ENCODE data around the gene PIWIL4. TPM values are rescaled to one million over a fixed set of nuclear protein-coding genes. Genes with fewer than 3 reads are reported as not detected.

The PIWIL4 gene
- total RNA-seq (10 to 100 TPM in 1 of 7 donors, 1 to 10 TPM in 6; 3.5 to 10.3 (median 4.9) TPM), polyA plus RNA-seq (1 to 10 TPM; 4.1 to 6.7 (median 5.5) TPM)
- long read RNA-seq, donor 1: 0 reads
- long read RNA-seq, donor 2: 0 reads

- no peaks in the 10 kb centered on the region for H3K27me3 ChIP-seq (replicated peaks in 1 of 7)
- TF ChIP-seq POLR2A (IDR thresholded peaks at IDR 0.05) (no peak), POLR2AphosphoS5 (IDR thresholded peaks at IDR 0.05) (no peak)
- TF ChIP-seq, protein P1, sequence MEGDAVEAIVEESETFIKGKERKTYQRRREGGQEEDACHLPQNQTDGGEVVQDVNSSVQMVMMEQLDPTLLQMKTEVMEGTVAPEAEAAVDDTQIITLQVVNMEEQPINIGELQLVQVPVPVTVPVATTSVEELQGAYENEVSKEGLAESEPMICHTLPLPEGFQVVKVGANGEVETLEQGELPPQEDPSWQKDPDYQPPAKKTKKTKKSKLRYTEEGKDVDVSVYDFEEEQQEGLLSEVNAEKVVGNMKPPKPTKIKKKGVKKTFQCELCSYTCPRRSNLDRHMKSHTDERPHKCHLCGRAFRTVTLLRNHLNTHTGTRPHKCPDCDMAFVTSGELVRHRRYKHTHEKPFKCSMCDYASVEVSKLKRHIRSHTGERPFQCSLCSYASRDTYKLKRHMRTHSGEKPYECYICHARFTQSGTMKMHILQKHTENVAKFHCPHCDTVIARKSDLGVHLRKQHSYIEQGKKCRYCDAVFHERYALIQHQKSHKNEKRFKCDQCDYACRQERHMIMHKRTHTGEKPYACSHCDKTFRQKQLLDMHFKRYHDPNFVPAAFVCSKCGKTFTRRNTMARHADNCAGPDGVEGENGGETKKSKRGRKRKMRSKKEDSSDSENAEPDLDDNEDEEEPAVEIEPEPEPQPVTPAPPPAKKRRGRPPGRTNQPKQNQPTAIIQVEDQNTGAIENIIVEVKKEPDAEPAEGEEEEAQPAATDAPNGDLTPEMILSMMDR (IDR thresholded peaks at IDR 0.05 in 8 of 11, conservative IDR thresholded peaks at IDR 0.05 in 3 of 11): no peak
- peaks cover 0 to 15% (median 0%) of the 10 kb centered on the region in 6 donors for H3K4me1 ChIP-seq
- 94 to 97% (median 94%) methylated on average over 25 of the region's 25 CpGs for WGBS, 5 donors
- no peak for DNase-seq
- no peak within 1 kb of the TSS for H3K27ac ChIP-seq
- H3K36me3 ChIP-seq: no peaks in the 10 kb centered on the region
- H3K9me3 ChIP-seq: no peaks in the 10 kb centered on the region
- H3K4me3 ChIP-seq: no peak within 1 kb of the TSS
- intact Hi-C loops (cut with DNase I; ENCODE audit: low total_unique reads): no loop called here
Observed at GRCh38 chr11:94567181-94567670, at the start of gene PIWIL4. Gene PIWIL4, plus strand, starts transcription at chr11:94567368. Its CDS starts 151 bp downstream, at chr11:94567519.

- Histone ChIP-seq H3K36me3 (no peaks in the 10 kb centered on the region), H3K4me3 (no peak overlapping the region), H3K27ac (no peak overlapping the region), H3K9me3 (no peaks in the 10 kb centered on the region), H3K4me1 (peaks cover 0 to 12% (median 4%) of the 10 kb centered on the region in 6 donors), H3K27me3 (replicated peaks in 1 of 7) (peaks cover 0 to 11% (median 0%) of the 10 kb centered on the region in 7 donors)
- TF ChIP-seq POLR2AphosphoS5 (IDR thresholded peaks at IDR 0.05) (no peak), POLR2A (IDR thresholded peaks at IDR 0.05) (no peak)
- TF ChIP-seq, protein P1 (IDR thresholded peaks at IDR 0.05 in 8 of 11, conservative IDR thresholded peaks at IDR 0.05 in 3 of 11): no peak
- intact Hi-C loops (cut with DNase I; ENCODE audit: low total_unique reads): no loop called here
- 64 to 89% (median 67%) methylated on average over 4 of the region's 4 CpGs for WGBS, 5 donors
- DNase-seq: no peak
Observed at GRCh38 chr11:94518300-94518699, 48.9 kb upstream of the PIWIL4 start.

- intact Hi-C loops (cut with DNase I; ENCODE audit: low total_unique reads): loop anchor here (5.0 kb wide), 1 partner anchor 78 kb away; no protein-coding TSS in a partner anchor
- Histone ChIP-seq H3K27me3 (replicated peaks in 1 of 7) (peaks cover 0 to 4% (median 0%) of the 10 kb centered on the region in 7 donors), H3K9me3 (no peaks in the 10 kb centered on the region), H3K4me1 (peaks cover 0 to 7% (median 4%) of the 10 kb centered on the region in 6 donors), H3K27ac (no peak overlapping the region), H3K36me3 (no peaks in the 10 kb centered on the region), H3K4me3 (no peak overlapping the region)
- DNase-seq: no peak
- WGBS, 5 donors: 3 to 17% (median 13%) methylated on average over 5 of the region's 5 CpGs
- TF ChIP-seq POLR2A (IDR thresholded peaks at IDR 0.05): no peak
- TF ChIP-seq, protein P1 (IDR thresholded peaks at IDR 0.05 in 8 of 11, conservative IDR thresholded peaks at IDR 0.05 in 3 of 11): peak in 9 of 11 experiments; percentile 39 to 72 (median 62)
Observed at GRCh38 chr11:94519478-94520084, 47.6 kb upstream of the PIWIL4 start.

DNA sequence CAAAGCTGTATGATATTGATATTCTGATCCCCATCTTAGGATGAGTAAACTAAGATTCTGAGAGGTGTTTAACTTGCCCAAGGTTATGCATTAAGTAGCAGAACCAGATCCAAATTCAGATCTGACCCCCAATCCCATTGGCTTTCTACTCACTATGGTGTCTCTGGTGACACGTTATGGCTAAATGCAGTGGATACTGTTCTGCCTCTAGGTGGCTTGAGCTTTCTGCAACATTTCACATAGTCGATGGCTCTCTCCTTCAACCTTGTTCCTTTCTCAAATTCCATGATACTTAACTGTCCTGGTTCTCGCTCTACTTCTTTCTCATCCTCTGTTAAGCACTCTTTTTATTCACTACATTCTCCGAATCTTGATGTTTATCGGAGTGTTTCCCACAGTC, 45.5 kb upstream of the PIWIL4 start:
- H3K4me1 ChIP-seq: peaks cover 0 to 18% (median 6%) of the 10 kb centered on the region in 6 donors
- H3K27ac ChIP-seq: no peak overlapping the region
- TF ChIP-seq POLR2A (IDR thresholded peaks at IDR 0.05): no peak
- TF ChIP-seq, protein P1 (IDR thresholded peaks at IDR 0.05 in 8 of 11, conservative IDR thresholded peaks at IDR 0.05 in 3 of 11): peak in 4 of 11 experiments; percentile 13 to 29 (median 25)
- intact Hi-C loops (cut with DNase I; ENCODE audit: low total_unique reads): loop anchor here (5.0 kb wide), 1 partner anchor 76 kb away; no protein-coding TSS in a partner anchor
- 43 to 69% (median 55%) methylated on average over 4 to 5 of the region's 5 CpGs for WGBS, 5 donors
- no peaks in the 10 kb centered on the region for H3K27me3 ChIP-seq (replicated peaks in 1 of 7)
- DNase-seq: no peak
- no peak overlapping the region for H3K4me3 ChIP-seq
- no peaks in the 10 kb centered on the region for H3K36me3 ChIP-seq
- no peaks in the 10 kb centered on the region for H3K9me3 ChIP-seq

All from spleen (tissue), 13 donors.